ENCODE results near the gene GOLGA6C. TPM values are rescaled to one million over a fixed set of nuclear protein-coding genes. Genes with fewer than 3 reads are reported as not detected.
"Not testable (repeated sequence)": the region's sequence is repeated elsewhere in the genome, so short reads cannot be mapped to it uniquely, and the experiment has no call there.

Gene GOLGA6C
- total and polyA plus RNA-seq, 2 donors (not counting 1 experiment from before 2014, with no cell fraction given) = not detected

DNA sequence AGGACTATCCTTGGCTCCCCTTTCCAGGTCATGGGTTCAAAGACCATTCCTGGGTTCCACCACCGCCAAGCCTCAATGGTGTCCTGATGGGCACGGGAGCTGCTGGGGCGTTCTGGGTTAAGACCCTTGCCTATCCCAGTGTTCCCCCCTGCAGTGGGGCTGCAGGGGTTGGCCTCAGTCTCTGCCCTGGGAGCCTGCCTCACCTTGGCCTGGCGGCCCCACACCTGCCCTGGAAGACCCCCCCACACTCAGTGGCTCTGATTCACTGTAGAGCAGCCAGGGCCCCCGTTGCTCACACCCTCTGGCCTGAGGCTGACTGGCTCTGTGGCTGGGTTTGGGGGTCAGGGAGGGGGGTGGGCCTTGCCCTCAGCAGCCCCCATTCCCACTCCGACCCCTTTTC is 34.4 kb upstream of the GOLGA6C start:
- Histone ChIP-seq H3K9me3 (ENCODE audit: control insufficient read depth, insufficient read depth, low read depth, low read length) (no peaks in the 10 kb centered on the region), H2AFZ (ENCODE audit: low read length) (no peak overlapping the region), H3K27me3 (ENCODE audit: control insufficient read depth, insufficient read depth, low read length) (peaks cover 7% of the 10 kb centered on the region), H3K79me2 (ENCODE audit: control insufficient read depth, insufficient read depth, low read length) (no peaks in the 10 kb centered on the region), H3K4me1 (ENCODE audit: control insufficient read depth, extremely low read depth, insufficient read depth, low read length) (no peaks in the 10 kb centered on the region), H3K9ac (ENCODE audit: insufficient read depth, low read length) (no peak overlapping the region), H4K20me1 (ENCODE audit: control insufficient read depth, extremely low read depth, insufficient read depth, low read length) (no peaks in the 10 kb centered on the region), H3K4me2 (ENCODE audit: extremely low read depth, insufficient read depth, low read length) (no peak overlapping the region), H3K27ac (ENCODE audit: insufficient read depth, low read length) (no peak overlapping the region), H3K4me3 (replicated peaks in 1 of 4; ENCODE audit: control extremely low read depth in 1 of 4, insufficient read depth in 1 of 4, low read depth in 3 of 4, low read length in 4 of 4) (no peak overlapping the region), H3K36me3 (ENCODE audit: control insufficient read depth, insufficient read depth, low read length) (no peaks in the 10 kb centered on the region)
- DNase-seq (ENCODE audit: low read depth in 2 of 2) = no peak
- TF ChIP-seq, protein P1, sequence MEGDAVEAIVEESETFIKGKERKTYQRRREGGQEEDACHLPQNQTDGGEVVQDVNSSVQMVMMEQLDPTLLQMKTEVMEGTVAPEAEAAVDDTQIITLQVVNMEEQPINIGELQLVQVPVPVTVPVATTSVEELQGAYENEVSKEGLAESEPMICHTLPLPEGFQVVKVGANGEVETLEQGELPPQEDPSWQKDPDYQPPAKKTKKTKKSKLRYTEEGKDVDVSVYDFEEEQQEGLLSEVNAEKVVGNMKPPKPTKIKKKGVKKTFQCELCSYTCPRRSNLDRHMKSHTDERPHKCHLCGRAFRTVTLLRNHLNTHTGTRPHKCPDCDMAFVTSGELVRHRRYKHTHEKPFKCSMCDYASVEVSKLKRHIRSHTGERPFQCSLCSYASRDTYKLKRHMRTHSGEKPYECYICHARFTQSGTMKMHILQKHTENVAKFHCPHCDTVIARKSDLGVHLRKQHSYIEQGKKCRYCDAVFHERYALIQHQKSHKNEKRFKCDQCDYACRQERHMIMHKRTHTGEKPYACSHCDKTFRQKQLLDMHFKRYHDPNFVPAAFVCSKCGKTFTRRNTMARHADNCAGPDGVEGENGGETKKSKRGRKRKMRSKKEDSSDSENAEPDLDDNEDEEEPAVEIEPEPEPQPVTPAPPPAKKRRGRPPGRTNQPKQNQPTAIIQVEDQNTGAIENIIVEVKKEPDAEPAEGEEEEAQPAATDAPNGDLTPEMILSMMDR (conservative IDR thresholded peaks at IDR 0.05 in 1 of 2, IDR thresholded peaks at IDR 0.05 in 1 of 2; ENCODE audit: low read depth in 1 of 2, low read length in 2 of 2) = no peak
- no peak for TF ChIP-seq EZH2 (IDR thresholded peaks at IDR 0.05; ENCODE audit: low read length, missing control alignments)

DNA sequence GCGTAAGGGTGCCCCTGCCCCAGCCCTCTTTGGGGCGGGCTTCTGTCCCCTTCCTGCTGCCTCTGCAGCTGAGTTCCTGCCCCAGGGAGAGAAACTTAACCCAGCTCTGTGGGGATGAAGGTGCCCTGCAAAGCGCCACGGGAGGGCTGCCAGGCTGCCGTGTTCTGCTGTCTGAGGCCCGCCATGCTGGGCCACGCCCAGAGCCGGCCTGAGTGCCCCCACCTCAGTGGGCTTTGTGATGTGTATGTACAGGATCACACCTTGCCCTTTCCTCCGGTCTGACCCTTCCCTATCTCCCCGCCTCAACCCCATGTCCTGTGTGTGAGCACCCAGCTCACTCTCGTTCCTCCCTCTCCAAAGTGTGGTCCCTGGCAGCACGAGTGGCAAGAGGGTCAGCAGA is 33.9 kb upstream of the GOLGA6C start:
- Histone ChIP-seq H3K79me2 (ENCODE audit: control insufficient read depth, insufficient read depth, low read length) (no peaks in the 10 kb centered on the region), H3K4me3 (replicated peaks in 1 of 4; ENCODE audit: control extremely low read depth in 1 of 4, insufficient read depth in 1 of 4, low read depth in 3 of 4, low read length in 4 of 4) (no peak overlapping the region), H3K9ac (ENCODE audit: insufficient read depth, low read length) (no peak overlapping the region), H3K4me2 (ENCODE audit: extremely low read depth, insufficient read depth, low read length) (no peak overlapping the region), H3K36me3 (ENCODE audit: control insufficient read depth, insufficient read depth, low read length) (no peaks in the 10 kb centered on the region), H3K27ac (ENCODE audit: insufficient read depth, low read length) (no peak overlapping the region), H3K27me3 (ENCODE audit: control insufficient read depth, insufficient read depth, low read length) (peaks cover 7% of the 10 kb centered on the region), H4K20me1 (ENCODE audit: control insufficient read depth, extremely low read depth, insufficient read depth, low read length) (no peaks in the 10 kb centered on the region), H3K9me3 (ENCODE audit: control insufficient read depth, insufficient read depth, low read depth, low read length) (no peaks in the 10 kb centered on the region), H2AFZ (ENCODE audit: low read length) (no peak overlapping the region), H3K4me1 (ENCODE audit: control insufficient read depth, extremely low read depth, insufficient read depth, low read length) (no peaks in the 10 kb centered on the region)
- no peak for TF ChIP-seq EZH2 (IDR thresholded peaks at IDR 0.05; ENCODE audit: low read length, missing control alignments)
- TF ChIP-seq, protein P1 (conservative IDR thresholded peaks at IDR 0.05 in 1 of 2, IDR thresholded peaks at IDR 0.05 in 1 of 2; ENCODE audit: low read depth in 1 of 2, low read length in 2 of 2) = no peak
- DNase-seq (ENCODE audit: low read depth in 2 of 2) = no peak

DNA sequence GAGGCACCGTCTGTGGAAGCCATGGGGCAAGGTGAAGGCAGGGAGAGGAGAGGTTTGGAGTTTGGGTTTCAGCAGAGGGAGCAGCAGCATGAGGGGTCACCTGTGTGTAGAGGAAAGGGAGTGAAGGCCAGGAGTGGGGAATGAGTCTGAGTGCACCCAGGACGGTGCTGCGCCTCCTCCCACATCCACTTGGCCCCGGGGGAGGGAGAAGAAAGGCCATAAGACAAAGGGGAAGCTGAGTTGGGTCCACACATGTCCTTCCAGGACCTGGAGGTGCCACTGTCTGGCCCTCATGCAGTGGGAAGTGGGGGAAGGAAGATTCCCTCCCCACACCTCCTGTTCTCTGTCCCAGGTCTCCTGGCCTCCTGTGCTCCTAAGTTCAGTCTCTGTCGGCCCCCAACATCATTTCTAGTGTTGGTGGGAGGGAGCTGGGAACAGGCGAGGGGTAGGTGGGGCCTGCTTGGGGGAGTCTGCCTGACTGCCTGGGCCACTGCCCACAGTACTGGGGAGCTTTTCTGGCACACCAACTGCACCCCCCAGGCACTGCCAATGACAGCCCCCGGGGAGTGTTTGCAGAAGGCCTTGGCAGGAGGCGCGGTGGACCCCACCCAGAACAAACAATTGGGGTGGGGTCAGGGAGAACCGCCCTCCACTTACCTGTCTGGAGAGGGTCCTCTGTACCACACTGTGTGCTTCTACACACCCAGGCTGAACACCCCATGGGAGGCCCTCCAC is 32.9 kb upstream of the GOLGA6C start:
- not testable (repeated sequence) for H3K4me1 ChIP-seq (ENCODE audit: control insufficient read depth, extremely low read depth, insufficient read depth, low read length); H3K9me3 ChIP-seq (ENCODE audit: control insufficient read depth, insufficient read depth, low read depth, low read length); H3K4me2 ChIP-seq (ENCODE audit: extremely low read depth, insufficient read depth, low read length); H2AFZ ChIP-seq (ENCODE audit: low read length); H3K4me3 ChIP-seq (replicated peaks in 1 of 4; ENCODE audit: control extremely low read depth in 1 of 4, insufficient read depth in 1 of 4, low read depth in 3 of 4, low read length in 4 of 4); H3K36me3 ChIP-seq (ENCODE audit: control insufficient read depth, insufficient read depth, low read length); DNase-seq (ENCODE audit: low read depth in 2 of 2); H3K9ac ChIP-seq (ENCODE audit: insufficient read depth, low read length); H3K27me3 ChIP-seq (ENCODE audit: control insufficient read depth, insufficient read depth, low read length); H3K79me2 ChIP-seq (ENCODE audit: control insufficient read depth, insufficient read depth, low read length); H4K20me1 ChIP-seq (ENCODE audit: control insufficient read depth, extremely low read depth, insufficient read depth, low read length); H3K27ac ChIP-seq (ENCODE audit: insufficient read depth, low read length)

Measured in fibroblast of lung (primary cell).